Measurements from ENCODE around the gene ZNF638.
"Not testable (repeated sequence)": the region's sequence is repeated elsewhere in the genome, so short reads cannot be mapped to it uniquely, and the experiment has no call there.

Gene ZNF638

DNA sequence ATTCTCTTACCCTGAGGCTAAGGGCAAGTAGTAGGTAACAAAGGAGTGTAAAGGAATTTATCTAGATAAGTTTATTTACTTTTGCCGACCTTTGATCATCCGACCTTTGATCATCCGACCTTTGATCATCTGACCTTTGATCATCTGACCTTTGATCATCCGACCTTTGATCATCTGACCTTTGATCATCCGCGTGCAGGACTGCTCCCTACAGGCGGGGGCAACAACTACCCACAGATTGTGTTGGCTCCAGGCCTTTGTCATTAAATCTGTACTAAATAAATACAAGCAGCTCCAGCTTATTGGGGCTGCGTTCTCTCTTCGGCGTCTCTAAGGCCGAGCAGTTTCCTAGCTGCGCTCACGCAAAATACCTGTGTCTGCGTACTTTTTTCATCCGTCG, 56.6 kb downstream of the ZNF638 start:
- H3K27ac Mint-ChIP-seq, result no peak overlapping the region

DNA sequence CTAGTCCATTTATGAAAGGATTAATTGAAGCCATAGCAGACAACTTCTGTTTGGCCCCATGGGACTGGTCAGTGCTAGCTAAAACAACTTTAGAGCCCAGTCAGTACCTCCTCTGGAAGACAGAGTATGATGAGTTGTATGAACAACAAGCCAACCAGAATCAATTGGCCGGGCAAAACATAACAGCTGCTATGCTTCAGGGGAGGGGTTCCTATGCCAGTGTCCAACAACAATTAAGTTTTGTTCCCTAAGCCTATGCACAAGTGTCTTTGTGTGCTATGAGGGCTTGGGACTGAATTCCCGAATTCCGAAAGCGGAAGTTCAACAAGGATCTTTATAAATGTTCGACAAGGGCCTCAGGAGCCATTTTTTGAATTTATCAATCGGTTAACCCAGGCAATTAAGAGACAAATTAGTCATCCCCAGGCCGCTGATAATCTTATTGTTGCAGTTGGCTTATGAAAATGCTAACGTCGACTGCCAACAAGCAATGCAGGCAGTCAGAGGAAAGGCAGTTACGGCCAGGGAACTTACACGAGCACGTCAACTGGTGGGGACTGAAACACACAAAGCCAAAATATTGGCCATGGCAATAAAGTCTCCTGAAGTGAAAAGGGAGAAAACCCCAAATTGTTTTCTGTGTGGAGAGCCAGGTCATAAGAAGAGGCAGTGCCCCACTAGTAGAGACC, 57.9 kb downstream of the ZNF638 start:
- no peak overlapping the region for H3K4me3 Mint-ChIP-seq
- no peaks in the 10 kb centered on the region for H3K27me3 Mint-ChIP-seq
- H3K36me3 Mint-ChIP-seq (ENCODE audit: insufficient read depth), result peaks cover 26% of the 10 kb centered on the region
- no peaks in the 10 kb centered on the region for H3K9me3 Mint-ChIP-seq
- peaks cover 1 to 7% of the 10 kb centered on the region in 2 donors for H3K4me1 Mint-ChIP-seq (ENCODE audit: low read depth in 2 of 2)
- no peak for DNase-seq
- H3K27ac Mint-ChIP-seq, result no peak overlapping the region
- no peak for ATAC-seq (replicated peaks)

More for the DNA sequence above, 56.6 kb downstream of the ZNF638 start:
- Mint-ChIP-seq H3K9me3 (no peaks in the 10 kb centered on the region), H3K27me3 (no peaks in the 10 kb centered on the region), H3K4me1 (ENCODE audit: low read depth in 2 of 2) (peaks cover 1 to 7% of the 10 kb centered on the region in 2 donors), H3K36me3 (ENCODE audit: insufficient read depth) (peaks cover 28% of the 10 kb centered on the region), H3K4me3 (no peak overlapping the region)
- ATAC-seq (replicated peaks), result no peak
- no peak for DNase-seq

DNA sequence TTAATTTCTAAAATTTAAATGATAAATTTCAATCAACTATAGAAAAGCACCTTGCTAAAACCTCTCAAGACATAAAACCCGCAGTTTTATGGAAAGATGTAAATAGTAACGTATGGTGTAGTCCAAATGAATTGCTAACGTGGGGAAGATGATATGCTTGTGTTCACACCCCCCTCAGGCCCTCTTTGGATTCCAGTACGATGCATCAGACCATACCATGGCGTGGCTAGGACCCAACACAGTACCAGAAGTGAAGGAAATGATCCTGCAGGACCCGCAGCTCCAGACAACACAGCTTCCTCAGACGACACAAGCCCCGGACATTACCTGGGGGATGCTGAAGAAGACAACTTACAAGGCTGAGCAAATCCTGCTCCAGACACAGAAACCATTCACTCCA, 61.6 kb downstream of the ZNF638 start:
- H3K4me1 Mint-ChIP-seq (ENCODE audit: low read depth in 2 of 2), result no peaks in the 10 kb centered on the region
- ATAC-seq (replicated peaks) (no peak), DNase-seq (no peak)
- peaks cover 24% of the 10 kb centered on the region for H3K36me3 Mint-ChIP-seq (ENCODE audit: insufficient read depth)
- no peaks in the 10 kb centered on the region for H3K9me3 Mint-ChIP-seq
- no peaks in the 10 kb centered on the region for H3K27me3 Mint-ChIP-seq
- H3K4me3 Mint-ChIP-seq, result no peak overlapping the region
- H3K27ac Mint-ChIP-seq, result no peak overlapping the region

GRCh38 chr2:71395471-71395870, 63.9 kb downstream of the ZNF638 start:
- Mint-ChIP-seq H3K4me3 (no peak overlapping the region), H3K27me3 (no peaks in the 10 kb centered on the region), H3K27ac (no peak overlapping the region), H3K36me3 (ENCODE audit: insufficient read depth) (peaks cover 27% of the 10 kb centered on the region), H3K9me3 (no peaks in the 10 kb centered on the region), H3K4me1 (ENCODE audit: low read depth in 2 of 2) (no peaks in the 10 kb centered on the region)
- no peak for ATAC-seq (replicated peaks)
- DNase-seq, result no peak

DNA sequence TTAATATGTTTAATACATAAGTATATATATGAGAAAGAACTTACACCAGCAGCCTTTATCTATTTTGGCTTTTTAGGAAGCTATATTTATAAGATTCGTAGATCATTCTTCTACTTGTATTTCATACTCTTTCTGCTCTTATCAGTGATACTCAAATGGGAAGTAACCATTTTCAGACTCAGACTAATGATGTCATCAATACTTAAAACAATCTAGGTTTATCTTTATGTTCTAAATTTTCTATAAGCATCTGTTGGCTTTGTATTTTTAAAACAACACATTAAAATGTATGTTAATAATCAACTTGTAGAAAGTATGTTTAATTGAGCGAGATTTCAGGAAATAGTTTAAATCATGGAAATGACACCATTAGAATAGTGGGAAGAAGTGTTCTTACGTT, 70.8 kb downstream of the ZNF638 start:
- no peaks in the 10 kb centered on the region for H3K9me3 Mint-ChIP-seq
- H3K36me3 Mint-ChIP-seq (ENCODE audit: insufficient read depth), result peaks cover 61% of the 10 kb centered on the region
- H3K27ac Mint-ChIP-seq, result no peak overlapping the region
- H3K27me3 Mint-ChIP-seq, result no peaks in the 10 kb centered on the region
- ATAC-seq (replicated peaks), result no peak
- H3K4me3 Mint-ChIP-seq, result no peak overlapping the region
- H3K4me1 Mint-ChIP-seq (ENCODE audit: low read depth in 2 of 2), result peaks cover 0 to 1% of the 10 kb centered on the region in 2 donors
- DNase-seq, result no peak

DNA sequence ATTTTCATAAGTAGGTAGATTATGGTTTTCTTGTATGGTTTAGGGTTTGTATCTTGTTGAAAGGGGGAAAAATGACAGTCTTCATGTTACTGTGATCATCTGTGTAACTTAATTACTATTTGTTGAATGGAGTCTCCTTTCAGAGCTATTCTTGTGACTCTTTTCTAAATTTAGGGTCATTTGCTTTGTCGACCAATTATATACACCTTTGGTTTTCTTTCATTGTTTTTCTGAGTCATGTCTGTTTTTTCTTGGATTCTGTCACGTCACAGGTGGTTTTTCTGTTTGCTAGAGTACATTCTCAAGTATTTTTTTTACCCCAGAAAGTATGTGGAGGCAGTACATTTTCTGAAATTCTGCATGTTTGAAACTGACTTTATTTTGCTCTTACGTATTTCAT, 78.0 kb downstream of the ZNF638 start:
- H3K9me3 Mint-ChIP-seq, result no peaks in the 10 kb centered on the region

DNA sequence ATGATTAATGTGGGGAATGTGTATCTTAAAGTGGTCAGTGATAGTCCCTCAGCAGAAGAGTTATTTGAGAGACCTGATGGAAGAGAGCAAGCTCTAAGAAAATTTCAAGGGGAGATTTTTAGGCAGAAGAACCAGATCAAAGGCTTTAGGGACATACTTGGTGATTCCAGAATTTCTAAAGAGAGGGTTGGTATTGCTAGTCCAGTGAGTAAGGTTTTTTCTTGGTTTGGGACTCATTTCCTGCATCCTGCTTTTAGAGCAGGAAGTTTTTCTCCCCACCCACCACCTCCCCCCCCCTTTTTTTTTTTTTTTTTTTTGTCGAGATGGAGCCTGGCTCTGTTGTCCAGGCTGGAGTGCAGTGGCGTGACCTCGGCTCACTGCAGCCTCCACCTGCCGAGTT, 79.1 kb downstream of the ZNF638 start:
- DNase-seq (no peak), ATAC-seq (replicated peaks) (no peak)
- Mint-ChIP-seq H3K27me3 (no peaks in the 10 kb centered on the region), H3K4me3 (no peak overlapping the region), H3K9me3 (no peaks in the 10 kb centered on the region), H3K36me3 (ENCODE audit: insufficient read depth) (peaks cover 21% of the 10 kb centered on the region), H3K4me1 (ENCODE audit: low read depth in 2 of 2) (peaks cover 0 to 1% of the 10 kb centered on the region in 2 donors), H3K27ac (no peak overlapping the region)

More for the DNA sequence above, 78.0 kb downstream of the ZNF638 start:
- Mint-ChIP-seq H3K27me3 (no peaks in the 10 kb centered on the region), H3K4me1 (ENCODE audit: low read depth in 2 of 2) (peaks cover 0 to 1% of the 10 kb centered on the region in 2 donors), H3K36me3 (ENCODE audit: insufficient read depth) (peaks cover 26% of the 10 kb centered on the region), H3K27ac (peak overlapping the region; percentile 38 to 49), H3K4me3 (no peak overlapping the region)
- ATAC-seq (replicated peaks) (no peak), DNase-seq (no peak)

- not testable (repeated sequence) for H3K9me3 Mint-ChIP-seq; H3K27me3 Mint-ChIP-seq; ATAC-seq (replicated peaks); H3K4me1 Mint-ChIP-seq (ENCODE audit: low read depth in 2 of 2); H3K36me3 Mint-ChIP-seq (ENCODE audit: insufficient read depth)
- peak; percentile 10 to 17 (median 17) for DNase-seq
- Mint-ChIP-seq H3K4me3 (peak overlapping the region; percentile 84 to 86), H3K27ac (peak overlapping the region; percentile 94)
Observed at GRCh38 chr2:71416866-71417265, 85.3 kb downstream of the ZNF638 start.

DNA sequence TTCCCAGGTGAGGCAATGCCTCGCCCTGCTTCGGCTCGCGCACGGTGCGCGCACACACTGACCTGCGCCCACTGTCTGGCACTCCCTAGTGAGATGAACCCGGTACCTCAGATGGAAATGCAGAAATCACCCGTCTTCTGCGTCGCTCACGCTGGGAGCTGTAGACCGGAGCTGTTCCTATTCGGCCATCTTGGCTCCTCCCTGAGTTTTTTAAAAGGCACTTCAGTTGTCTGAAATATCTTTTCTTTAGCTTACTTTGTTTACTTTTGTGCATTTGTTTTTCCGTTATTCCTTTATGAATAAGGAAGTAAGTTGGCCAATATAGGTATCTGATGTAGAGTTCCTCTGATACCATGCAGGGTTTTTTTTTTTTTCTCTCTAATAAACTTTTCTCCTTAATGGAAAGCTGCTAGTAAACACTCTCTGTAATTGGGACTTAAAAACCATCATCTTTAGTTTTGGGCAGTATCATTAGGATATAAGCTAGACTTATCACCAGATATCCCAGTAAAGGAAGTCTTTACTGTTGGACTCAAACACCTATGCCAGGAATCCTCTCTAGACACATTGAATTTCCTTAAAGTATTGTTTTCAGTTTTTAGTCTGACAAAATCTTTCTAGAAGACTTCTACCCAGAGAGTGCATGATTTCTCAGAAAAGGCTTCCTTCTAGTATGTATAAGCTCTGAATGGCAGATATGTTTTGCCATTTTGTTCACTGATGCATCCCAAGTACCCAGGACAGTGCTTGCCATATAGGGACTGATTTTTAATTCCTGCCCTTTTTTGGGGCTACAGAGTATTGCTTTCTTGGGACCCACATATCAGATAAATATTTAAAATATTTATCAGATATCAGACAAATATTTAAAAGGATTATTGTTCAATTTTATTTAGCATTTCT, 86.0 kb downstream of the ZNF638 start:
- no peaks in the 10 kb centered on the region for H3K27me3 Mint-ChIP-seq
- peaks cover 5 to 6% of the 10 kb centered on the region in 2 donors for H3K4me1 Mint-ChIP-seq (ENCODE audit: low read depth in 2 of 2)
- H3K36me3 Mint-ChIP-seq (ENCODE audit: insufficient read depth), result peaks cover 3% of the 10 kb centered on the region
- H3K9me3 Mint-ChIP-seq, result no peaks in the 10 kb centered on the region
- ATAC-seq (replicated peaks) (peak; percentile 51), DNase-seq (no peak)
- H3K4me3 Mint-ChIP-seq, result peak overlapping the region; percentile 84 to 86
- H3K27ac Mint-ChIP-seq, result peak overlapping the region; percentile 94

GRCh38 chr2:71419145-71419544, 87.6 kb downstream of the ZNF638 start:
- Mint-ChIP-seq H3K4me3 (no peak overlapping the region), H3K4me1 (ENCODE audit: low read depth in 2 of 2) (peaks cover 8 to 9% of the 10 kb centered on the region in 2 donors), H3K27me3 (no peaks in the 10 kb centered on the region), H3K9me3 (no peaks in the 10 kb centered on the region), H3K27ac (no peak overlapping the region), H3K36me3 (ENCODE audit: insufficient read depth) (peaks cover 18% of the 10 kb centered on the region)
- no peak for ATAC-seq (replicated peaks)
- DNase-seq, result no peak

GRCh38 chr2:71419976-71420375, 88.4 kb downstream of the ZNF638 start:
- Mint-ChIP-seq H3K27ac (no peak overlapping the region), H3K4me1 (ENCODE audit: low read depth in 2 of 2) (peaks cover 8 to 9% of the 10 kb centered on the region in 2 donors), H3K27me3 (no peaks in the 10 kb centered on the region), H3K4me3 (no peak overlapping the region), H3K9me3 (no peaks in the 10 kb centered on the region), H3K36me3 (ENCODE audit: insufficient read depth) (peaks cover 21% of the 10 kb centered on the region)
- no peak for DNase-seq
- no peak for ATAC-seq (replicated peaks)

GRCh38 chr2:71422786-71423185, 91.2 kb downstream of the ZNF638 start:
- Mint-ChIP-seq H3K4me3 (no peak overlapping the region), H3K27ac (peak overlapping the region in 1 of 2 donors; percentile 52), H3K27me3 (no peaks in the 10 kb centered on the region), H3K36me3 (ENCODE audit: insufficient read depth) (peaks cover 44% of the 10 kb centered on the region), H3K4me1 (ENCODE audit: low read depth in 2 of 2) (peaks cover 4 to 5% of the 10 kb centered on the region in 2 donors), H3K9me3 (no peaks in the 10 kb centered on the region)
- ATAC-seq (replicated peaks) (no peak), DNase-seq (no peak)

DNA sequence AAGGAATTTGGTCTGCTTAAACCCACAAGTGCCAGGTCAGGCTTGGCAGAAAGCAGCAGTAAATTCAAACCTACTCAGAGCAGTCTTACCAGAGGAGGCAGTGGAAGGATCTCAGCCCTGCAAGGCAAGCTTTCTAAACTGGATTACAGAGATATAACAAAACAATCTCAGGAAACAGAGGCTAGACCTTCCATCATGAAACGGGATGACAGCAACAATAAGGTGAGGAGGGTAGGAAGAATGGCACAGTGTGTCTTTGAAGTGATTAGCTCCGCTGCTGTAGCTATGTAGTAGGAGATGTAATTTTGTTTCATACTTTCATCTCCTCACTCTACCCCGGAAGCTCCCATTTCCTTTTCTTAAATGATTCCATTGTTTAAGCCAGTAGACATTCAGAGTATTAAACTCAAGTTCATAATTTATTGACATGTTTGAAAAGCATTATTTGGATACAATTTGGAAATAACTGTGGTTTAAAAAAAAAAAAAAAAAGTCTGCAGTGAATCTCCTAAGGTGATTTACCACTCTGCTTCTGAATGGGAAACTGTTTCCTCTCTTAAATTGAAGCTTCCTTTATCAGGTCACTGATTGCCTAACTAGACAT, 92.3 kb downstream of the ZNF638 start:
- Mint-ChIP-seq H3K27me3 (no peaks in the 10 kb centered on the region), H3K36me3 (ENCODE audit: insufficient read depth) (peaks cover 47% of the 10 kb centered on the region), H3K27ac (peak overlapping the region in 1 of 2 donors; percentile 52), H3K4me1 (ENCODE audit: low read depth in 2 of 2) (peaks cover 4 to 5% of the 10 kb centered on the region in 2 donors), H3K9me3 (no peaks in the 10 kb centered on the region), H3K4me3 (no peak overlapping the region)
- ATAC-seq (replicated peaks) (no peak), DNase-seq (no peak)
